22Rv1 (cell line): ENCODE measurements around the gene COL5A1.

ENCODE experiments used
- CTCF ChIP-seq: fragments of 450-650 bp; IDR thresholded peaks from 2 replicates; pipeline ENCODE4 v1.5.1; 2017; ENCODE audit warnings: mild to moderate bottlenecking
- ZFX ChIP-seq: fragments of 450-650 bp; IDR thresholded peaks from 2 replicates; pipeline ENCODE4 v1.6.1; 2017; ENCODE audit warnings: antibody characterized with exemption, borderline replicate concordance

- no peak for TF ChIP-seq CTCF
- TF ChIP-seq ZFX, result no peak
Observed at GRCh38 chr9:134600371-134600770, 41.2 kb upstream of the COL5A1 start.
